ENCODE results near the gene RALA.

DNA sequence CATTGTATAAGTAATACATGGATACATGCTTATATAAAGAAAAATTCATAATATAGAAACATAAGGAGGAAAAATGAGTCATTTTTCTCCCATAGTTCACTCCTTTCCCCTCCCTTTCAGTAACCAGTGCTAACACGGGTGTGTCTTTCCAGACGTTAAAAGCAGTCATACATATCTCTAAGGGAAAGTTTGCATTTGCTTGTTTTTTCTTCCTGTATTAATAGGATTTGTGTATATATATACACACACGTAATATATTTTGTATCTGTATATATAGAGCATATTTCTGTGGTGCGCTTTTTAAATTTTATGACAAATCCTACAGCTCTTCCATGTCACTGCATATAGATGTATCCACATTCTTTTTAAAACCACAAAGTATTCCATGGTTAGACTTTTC is 78.8 kb downstream of the RALA start:
- TF ChIP-seq, protein P1, sequence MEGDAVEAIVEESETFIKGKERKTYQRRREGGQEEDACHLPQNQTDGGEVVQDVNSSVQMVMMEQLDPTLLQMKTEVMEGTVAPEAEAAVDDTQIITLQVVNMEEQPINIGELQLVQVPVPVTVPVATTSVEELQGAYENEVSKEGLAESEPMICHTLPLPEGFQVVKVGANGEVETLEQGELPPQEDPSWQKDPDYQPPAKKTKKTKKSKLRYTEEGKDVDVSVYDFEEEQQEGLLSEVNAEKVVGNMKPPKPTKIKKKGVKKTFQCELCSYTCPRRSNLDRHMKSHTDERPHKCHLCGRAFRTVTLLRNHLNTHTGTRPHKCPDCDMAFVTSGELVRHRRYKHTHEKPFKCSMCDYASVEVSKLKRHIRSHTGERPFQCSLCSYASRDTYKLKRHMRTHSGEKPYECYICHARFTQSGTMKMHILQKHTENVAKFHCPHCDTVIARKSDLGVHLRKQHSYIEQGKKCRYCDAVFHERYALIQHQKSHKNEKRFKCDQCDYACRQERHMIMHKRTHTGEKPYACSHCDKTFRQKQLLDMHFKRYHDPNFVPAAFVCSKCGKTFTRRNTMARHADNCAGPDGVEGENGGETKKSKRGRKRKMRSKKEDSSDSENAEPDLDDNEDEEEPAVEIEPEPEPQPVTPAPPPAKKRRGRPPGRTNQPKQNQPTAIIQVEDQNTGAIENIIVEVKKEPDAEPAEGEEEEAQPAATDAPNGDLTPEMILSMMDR (IDR thresholded peaks at IDR 0.05), result no peak
- no peak for TF ChIP-seq POLR2A (IDR thresholded peaks at IDR 0.05)

Measured in lower leg skin (tissue), 3 donors.